AG04450 (cell line): Measurements from ENCODE around the gene CAMP. TPM values are rescaled to one million over a fixed set of nuclear protein-coding genes. Genes with fewer than 3 reads are reported as not detected.

Experiments used
- CTCF ChIA-PET: fragments of 300-600, 350-600 bp; formaldehyde crosslinking; extraction: SDS; loops from one replicate; lab custom pipeline; 2022; ENCODE audit warnings: antibody characterized with exemption, inconsistent platforms; lab: Charles Lee
- POLR2A ChIA-PET: fragments of 350-600 bp; formaldehyde crosslinking; extraction: SDS; loops from one replicate; lab custom pipeline; 2021; ENCODE audit warnings: antibody characterized with exemption, inconsistent platforms; lab: Yijun Ruan, JAX
- DNase-seq: peaks from one replicate; pipeline ENCODE4 v3.0.0-alpha.2; 2011; ENCODE audit warnings: low read depth, low spot score
- H3K27ac ChIP-seq: one replicate; pipeline ENCODE4 v1.5.1; 2012; ENCODE audit warnings: low read depth, low read length, control low read depth
- H3K27me3 ChIP-seq: one replicate; pipeline ENCODE4 v1.6.0; 2012; ENCODE audit warnings: low read length; ENCODE audit not compliant: control insufficient read depth, insufficient read depth
- H3K4me3 ChIP-seq: 2 replicates; pipeline ENCODE4 v1.5.1; 2011; ENCODE audit warnings: mild to moderate bottlenecking, low read depth, low read length, control low read depth
- H3K9me3 ChIP-seq: 2 replicates; pipeline ENCODE4 v1.5.1; 2012; ENCODE audit warnings: low read length; ENCODE audit not compliant: control insufficient read depth, insufficient read depth
- polyA plus RNA-seq: library from polyadenylated mRNA; depleted of rRNA; stranded (reverse); fragments of >200 nt; gene quantifications from 2 replicates; pipeline ENCODE4 v1.2.3, GENCODE V29; 2011; rRNA removed
- small RNA-seq: library from RNA; depleted of rRNA; stranded (forward); fragments of <200 nt; gene quantifications from one replicate; pipeline ENCODE3, GENCODE V24; 2012; ENCODE audit warnings: low read depth; ENCODE audit not compliant: insufficient read length
- TF ChIP-seq, protein P1 (sequence below): IDR thresholded peaks from 2 replicates; pipeline ENCODE4 v1.5.1; 2011; ENCODE audit warnings: low read depth, low read length, control low read depth, inconsistent platforms

CAMP gene
- polyA plus RNA-seq, 1 experiment, result not detected

- TF ChIP-seq, protein P1, sequence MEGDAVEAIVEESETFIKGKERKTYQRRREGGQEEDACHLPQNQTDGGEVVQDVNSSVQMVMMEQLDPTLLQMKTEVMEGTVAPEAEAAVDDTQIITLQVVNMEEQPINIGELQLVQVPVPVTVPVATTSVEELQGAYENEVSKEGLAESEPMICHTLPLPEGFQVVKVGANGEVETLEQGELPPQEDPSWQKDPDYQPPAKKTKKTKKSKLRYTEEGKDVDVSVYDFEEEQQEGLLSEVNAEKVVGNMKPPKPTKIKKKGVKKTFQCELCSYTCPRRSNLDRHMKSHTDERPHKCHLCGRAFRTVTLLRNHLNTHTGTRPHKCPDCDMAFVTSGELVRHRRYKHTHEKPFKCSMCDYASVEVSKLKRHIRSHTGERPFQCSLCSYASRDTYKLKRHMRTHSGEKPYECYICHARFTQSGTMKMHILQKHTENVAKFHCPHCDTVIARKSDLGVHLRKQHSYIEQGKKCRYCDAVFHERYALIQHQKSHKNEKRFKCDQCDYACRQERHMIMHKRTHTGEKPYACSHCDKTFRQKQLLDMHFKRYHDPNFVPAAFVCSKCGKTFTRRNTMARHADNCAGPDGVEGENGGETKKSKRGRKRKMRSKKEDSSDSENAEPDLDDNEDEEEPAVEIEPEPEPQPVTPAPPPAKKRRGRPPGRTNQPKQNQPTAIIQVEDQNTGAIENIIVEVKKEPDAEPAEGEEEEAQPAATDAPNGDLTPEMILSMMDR, result no peak
- H3K4me3 ChIP-seq, result no peak overlapping the region
- POLR2A ChIA-PET, result interaction anchor here (0.7 kb wide), 1 partner anchor 162 kb away, joined by 3 read pairs; no protein-coding TSS in a partner anchor
- H3K9me3 ChIP-seq, result peaks cover 12% of the 10 kb centered on the region
- no peaks in the 10 kb centered on the region for H3K27me3 ChIP-seq
- CTCF ChIA-PET, result interaction anchor here (0.6 to 12.2 kb wide), 8 partner anchors 10 to 272 kb away, joined by 3 to 404 read pairs (median 5); partner anchors contain the start of gene CCDC51
- DNase-seq, result no peak
- no peak overlapping the region for H3K27ac ChIP-seq
Measured at GRCh38 chr3:48274452-48274851, 51.2 kb downstream of the CAMP start.

Small RNA genes lying within 50 kb of the gene (small RNA-seq; reads per million reads assigned to genes)
- gene MIR4443 (1.3 reads per million), gene NDUFB1P1 (not detected), gene RNU7-128P (not detected)

Other genes starting within 250 kb of the CAMP start
- 263 and 285 TPM in 2 replicates for gene MAP4, start 207.1 kb upstream of the CAMP start, polyA plus RNA-seq
- 1.6 and 2.1 TPM in 2 replicates for gene CDC25A, start 35.1 kb upstream of the CAMP start, polyA plus RNA-seq
- 3.3 TPM in 2 replicates for gene ZNF589, start 17.6 kb downstream of the CAMP start, polyA plus RNA-seq
- 22.6 and 25.8 TPM in 2 replicates for gene NME6, start 77.9 kb downstream of the CAMP start, polyA plus RNA-seq
- not detected in 2 replicates for gene SPINK8, start 110.2 kb downstream of the CAMP start, polyA plus RNA-seq
- gene FBXW12, start 148.7 kb downstream of the CAMP start, polyA plus RNA-seq, result not detected in 2 replicates
- 13.4 and 18.3 TPM in 2 replicates for gene PLXNB1, start 206.6 kb downstream of the CAMP start, polyA plus RNA-seq
- gene CCDC51, start 216.6 kb downstream of the CAMP start, polyA plus RNA-seq, result 9.5 and 11.1 TPM in 2 replicates
- 207 and 316 TPM in 2 replicates for gene TMA7, start 216.8 kb downstream of the CAMP start, polyA plus RNA-seq
- 5.1 and 5.8 TPM in 2 replicates for gene ATRIP, start 223.2 kb downstream of the CAMP start, polyA plus RNA-seq